ENCODE data around the gene MACROD1.

The MACROD1 gene

GRCh38 chr11:64056861-64057260 is 109.1 kb downstream of the MACROD1 start:
- TF ChIP-seq CTCF (IDR thresholded peaks at IDR 0.05; ENCODE audit: low read depth, low read length), result no peak
- H3K4me3 ChIP-seq (ENCODE audit: low read depth, low read length), result no peak overlapping the region

- no peak for TF ChIP-seq CTCF (IDR thresholded peaks at IDR 0.05; ENCODE audit: low read depth, low read length)
- H3K4me3 ChIP-seq (ENCODE audit: low read depth, low read length), result no peak overlapping the region
Observed at GRCh38 chr11:64056213-64056785, 109.6 kb downstream of the MACROD1 start.

GRCh38 chr11:64055077-64055476 is 110.8 kb downstream of the MACROD1 start:
- H3K4me3 ChIP-seq (ENCODE audit: low read depth, low read length), result no peak overlapping the region
- TF ChIP-seq CTCF (IDR thresholded peaks at IDR 0.05; ENCODE audit: low read depth, low read length), result no peak

GRCh38 chr11:64053699-64054098 is 112.2 kb downstream of the MACROD1 start:
- no peak overlapping the region for H3K4me3 ChIP-seq (ENCODE audit: low read depth, low read length)
- no peak for TF ChIP-seq CTCF (IDR thresholded peaks at IDR 0.05; ENCODE audit: low read depth, low read length)

GRCh38 chr11:64052938-64053622 is 112.8 kb downstream of the MACROD1 start:
- no peak overlapping the region for H3K4me3 ChIP-seq (ENCODE audit: low read depth, low read length)
- TF ChIP-seq CTCF (IDR thresholded peaks at IDR 0.05; ENCODE audit: low read depth, low read length), result no peak

- TF ChIP-seq CTCF (IDR thresholded peaks at IDR 0.05; ENCODE audit: low read depth, low read length), result no peak
- H3K4me3 ChIP-seq (ENCODE audit: low read depth, low read length), result no peak overlapping the region
Observed at GRCh38 chr11:64052436-64052835, 113.5 kb downstream of the MACROD1 start.

GRCh38 chr11:64051297-64051696 is 114.6 kb downstream of the MACROD1 start:
- no peak overlapping the region for H3K4me3 ChIP-seq (ENCODE audit: low read depth, low read length)
- no peak for TF ChIP-seq CTCF (IDR thresholded peaks at IDR 0.05; ENCODE audit: low read depth, low read length)
